ENCODE data around the gene PTBP3.

DNA sequence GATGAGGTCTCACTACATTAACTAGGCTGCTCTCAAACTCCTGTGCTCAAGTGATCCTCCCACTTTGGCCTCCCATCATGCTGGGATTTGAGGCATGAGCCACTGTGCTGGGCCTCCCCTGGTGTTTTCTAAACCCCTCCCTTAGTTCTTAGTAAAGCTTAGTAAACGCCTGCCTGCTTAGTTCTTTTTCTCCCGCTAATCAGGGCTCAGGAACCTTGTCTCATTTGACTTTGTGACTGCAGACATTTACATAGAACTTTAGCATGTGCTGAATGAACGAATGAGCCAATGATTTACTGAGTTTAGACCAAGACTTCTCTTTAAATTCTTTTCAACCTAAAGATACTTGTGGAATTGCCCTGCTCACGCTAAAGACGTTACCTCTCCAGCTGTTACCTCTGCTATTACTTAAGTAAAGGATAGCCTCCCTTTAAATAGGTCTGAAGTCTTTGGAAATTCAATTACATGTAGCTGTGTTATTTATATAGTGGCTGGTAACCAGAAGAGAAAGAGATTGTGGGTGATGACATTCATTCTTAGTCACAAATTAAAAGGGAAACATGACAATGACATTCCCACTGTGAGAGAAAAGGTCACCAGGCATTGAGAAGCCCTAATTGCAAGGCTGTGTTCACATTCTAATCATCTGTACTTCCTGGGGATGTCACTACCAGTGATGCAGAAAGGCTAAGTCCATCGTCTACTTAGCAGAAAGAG is 139.7 kb downstream of the PTBP3 start:
- TF ChIP-seq, protein P1, sequence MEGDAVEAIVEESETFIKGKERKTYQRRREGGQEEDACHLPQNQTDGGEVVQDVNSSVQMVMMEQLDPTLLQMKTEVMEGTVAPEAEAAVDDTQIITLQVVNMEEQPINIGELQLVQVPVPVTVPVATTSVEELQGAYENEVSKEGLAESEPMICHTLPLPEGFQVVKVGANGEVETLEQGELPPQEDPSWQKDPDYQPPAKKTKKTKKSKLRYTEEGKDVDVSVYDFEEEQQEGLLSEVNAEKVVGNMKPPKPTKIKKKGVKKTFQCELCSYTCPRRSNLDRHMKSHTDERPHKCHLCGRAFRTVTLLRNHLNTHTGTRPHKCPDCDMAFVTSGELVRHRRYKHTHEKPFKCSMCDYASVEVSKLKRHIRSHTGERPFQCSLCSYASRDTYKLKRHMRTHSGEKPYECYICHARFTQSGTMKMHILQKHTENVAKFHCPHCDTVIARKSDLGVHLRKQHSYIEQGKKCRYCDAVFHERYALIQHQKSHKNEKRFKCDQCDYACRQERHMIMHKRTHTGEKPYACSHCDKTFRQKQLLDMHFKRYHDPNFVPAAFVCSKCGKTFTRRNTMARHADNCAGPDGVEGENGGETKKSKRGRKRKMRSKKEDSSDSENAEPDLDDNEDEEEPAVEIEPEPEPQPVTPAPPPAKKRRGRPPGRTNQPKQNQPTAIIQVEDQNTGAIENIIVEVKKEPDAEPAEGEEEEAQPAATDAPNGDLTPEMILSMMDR (IDR thresholded peaks at IDR 0.05; ENCODE audit: low read length), result no peak
- no peak for TF ChIP-seq EZH2 (optimal IDR thresholded peaks at IDR 0.05; ENCODE audit: low read depth, low read length)

Data from MM.1S (cell line).